Measurements from ENCODE around the gene MUC6. TPM values are rescaled to one million over a fixed set of nuclear protein-coding genes. Genes with fewer than 3 reads are reported as not detected.

MUC6 gene
- total RNA-seq, 1 experiment from 2014 or later, result not detected

GRCh38 chr11:1011320-1011698 is 25.2 kb downstream of the MUC6 start:
- H4K5ac ChIP-seq (ENCODE audit: insufficient read length, low read depth, low read length), result no peak overlapping the region
- H3K23me2 ChIP-seq (ENCODE audit: insufficient read length, low read depth, low read length, poor library complexity, severe bottlenecking), result no peaks in the 10 kb centered on the region
- H3K18ac ChIP-seq (ENCODE audit: insufficient read length, low read depth, low read length), result no peak overlapping the region
- TF ChIP-seq CTCF (conservative IDR thresholded peaks at IDR 0.05), result no peak
- Mint-ChIP-seq H3K27me3 (ENCODE audit: low read depth) (peaks cover 6% of the 10 kb centered on the region; the same call in 1 of the 2 replicates), H3K4me1 (no peaks in the 10 kb centered on the region), H3K27ac (no peak overlapping the region), H3K36me3 (ENCODE audit: insufficient read depth in 1 of 3, low read depth in 3 of 3) (peaks cover 18 to 42% (median 31%) of the 10 kb centered on the region in 3 experiments; a peak in 6 of 7 replicates), H3K4me3 (no peak overlapping the region), H3K9me3 (peaks cover 0 to 4% of the 10 kb centered on the region in 2 experiments; a peak in 2 of 5 replicates)
- H3K56ac ChIP-seq (ENCODE audit: insufficient read length, low read depth, low read length), result no peak overlapping the region
- H2BK15ac ChIP-seq (ENCODE audit: low read depth, low read length), result no peak overlapping the region
- H4K20me1 ChIP-seq (ENCODE audit: control insufficient read depth, insufficient read depth, insufficient read length), result no peaks in the 10 kb centered on the region
- H3K27me3 ChIP-seq (ENCODE audit: insufficient read depth, low read length), result no peaks in the 10 kb centered on the region
- DNase-seq, result no peak
- no peak overlapping the region for H3K4me2 ChIP-seq (ENCODE audit: insufficient read depth, insufficient read length, low read length)
- no peaks in the 10 kb centered on the region for H3K79me2 ChIP-seq (ENCODE audit: insufficient read depth, low read length)
- H3K14ac ChIP-seq (ENCODE audit: insufficient read depth, low read length), result no peak overlapping the region
- H2BK120ac ChIP-seq (ENCODE audit: low read depth, low read length, poor library complexity, severe bottlenecking), result no peak overlapping the region
- no peaks in the 10 kb centered on the region for H3K4me1 ChIP-seq (ENCODE audit: insufficient read depth, low read length)
- no peak overlapping the region for H3K27ac ChIP-seq (ENCODE audit: insufficient read length, low read depth, low read length)
- H4K91ac ChIP-seq (ENCODE audit: insufficient read length, low read depth, low read length), result no peak overlapping the region
- H3K9ac ChIP-seq (ENCODE audit: extremely low read depth, insufficient read length, low read length), result no peak overlapping the region
- H2AK5ac ChIP-seq (ENCODE audit: insufficient read length, low read length), result no peak overlapping the region
- H4K8ac ChIP-seq (replicated peaks; ENCODE audit: insufficient read length, low read depth, low read length), result no peak overlapping the region
- no peaks in the 10 kb centered on the region for H3K79me1 ChIP-seq (ENCODE audit: insufficient read depth, low read depth, low read length, poor library complexity, severe bottlenecking)
- H3K9me3 ChIP-seq (ENCODE audit: control insufficient read depth, low read depth, low read length), result no peaks in the 10 kb centered on the region
- H2AFZ ChIP-seq (ENCODE audit: low read length), result no peak overlapping the region
- no CpG with 5 or more reads among the region's 17 CpGs for WGBS (ENCODE audit: extremely low coverage, insufficient read length, low lambda C conversion rate)
- H3K4ac ChIP-seq (ENCODE audit: low read depth, low read length), result no peak overlapping the region
- no peak overlapping the region for H3T11ph ChIP-seq (ENCODE audit: low read length)
- no peak overlapping the region for H2BK5ac ChIP-seq (ENCODE audit: insufficient read length, low read length)
- no peak overlapping the region for H2BK20ac ChIP-seq (ENCODE audit: low read depth, low read length, poor library complexity, severe bottlenecking)
- no peak overlapping the region for H3K23ac ChIP-seq (ENCODE audit: insufficient read length, low read depth, low read length)
- no peak overlapping the region for H2BK12ac ChIP-seq (ENCODE audit: insufficient read length, low read depth, low read length)

Data from H9 (cell line).